ENCODE measurements around the gene GDI2. TPM values are rescaled to one million over a fixed set of nuclear protein-coding genes. Genes with fewer than 3 reads are reported as not detected.

Gene GDI2
- polyA plus RNA-seq, 1 donor (not counting 4 experiments of a cell fraction or from before 2014, with no cell fraction given): 293 TPM

- Histone ChIP-seq H3K27ac (ENCODE audit: control insufficient read depth, insufficient read depth, low read length) (no peak overlapping the region), H3K4me3 (ENCODE audit: control insufficient read depth in 2 of 3, extremely low read depth in 1 of 3, insufficient read depth in 2 of 3, low read depth in 1 of 3, low read length in 3 of 3) (no peak overlapping the region), H3K4me1 (ENCODE audit: control insufficient read depth, extremely low read depth, insufficient read depth, low read length) (no peaks in the 10 kb centered on the region), H3K79me2 (ENCODE audit: control insufficient read depth, insufficient read depth, low read length) (peaks cover 71% of the 10 kb centered on the region), H3K9ac (ENCODE audit: control insufficient read depth, extremely low read depth, insufficient read depth, low read length) (no peak overlapping the region), H4K20me1 (ENCODE audit: control insufficient read depth, extremely low read depth, insufficient read depth, low read length) (peaks cover 2% of the 10 kb centered on the region), H3K9me3 (ENCODE audit: control insufficient read depth, low read depth, low read length) (no peaks in the 10 kb centered on the region), H3K27me3 (ENCODE audit: control insufficient read depth, extremely low read depth, insufficient read depth, low read length) (no peaks in the 10 kb centered on the region), H3K9me1 (ENCODE audit: control insufficient read depth, extremely low read depth, insufficient read depth, low read length) (no peaks in the 10 kb centered on the region), H2AFZ (ENCODE audit: control insufficient read depth, low read length) (no peak overlapping the region), H3K4me2 (ENCODE audit: control insufficient read depth, extremely low read depth, insufficient read depth, low read depth, low read length) (no peak overlapping the region), H3K36me3 (ENCODE audit: control insufficient read depth in 2 of 2, extremely low read depth in 1 of 2, insufficient read depth in 2 of 2, low read length in 2 of 2) (peaks cover 7 to 11% of the 10 kb centered on the region in 2 experiments)
- dilution Hi-C loops (cut with MboI; ENCODE audit: extremely low pct_ligation_motif_present, low sequenced_read_pairs): no loop called here
- DNase-seq (ENCODE audit: low read depth, low spot score) (no peak), FAIRE-seq (no peak)
- TF ChIP-seq CTCF (optimal IDR thresholded peaks at IDR 0.05 in 1 of 3, IDR thresholded peaks at IDR 0.05 in 1 of 3, conservative IDR thresholded peaks at IDR 0.05 in 1 of 3; ENCODE audit: extremely low read depth in 1 of 3, insufficient read depth in 2 of 3, low read length in 3 of 3) (no peak), EZH2 (IDR thresholded peaks at IDR 0.05; ENCODE audit: low read length) (no peak)
Observed at GRCh38 chr10:5783300-5783699, 29.9 kb downstream of the GDI2 start.

- no peaks in the 10 kb centered on the region for H3K4me1 ChIP-seq (ENCODE audit: control insufficient read depth, extremely low read depth, insufficient read depth, low read length)
- H3K4me2 ChIP-seq (ENCODE audit: control insufficient read depth, extremely low read depth, insufficient read depth, low read depth, low read length): no peak overlapping the region
- DNase-seq (ENCODE audit: low read depth, low spot score): no peak
Observed at GRCh38 chr10:5782174-5782573, 31.1 kb downstream of the GDI2 start.

More at GRCh38 chr10:5782174-5782573, 31.1 kb downstream of the GDI2 start:
- FAIRE-seq: no peak
- H3K9me3 ChIP-seq (ENCODE audit: control insufficient read depth, low read depth, low read length): no peaks in the 10 kb centered on the region
- H3K79me2 ChIP-seq (ENCODE audit: control insufficient read depth, insufficient read depth, low read length): peaks cover 73% of the 10 kb centered on the region
- no peak overlapping the region for H3K9ac ChIP-seq (ENCODE audit: control insufficient read depth, extremely low read depth, insufficient read depth, low read length)
- H3K27ac ChIP-seq (ENCODE audit: control insufficient read depth, insufficient read depth, low read length): no peak overlapping the region
- no peaks in the 10 kb centered on the region for H3K27me3 ChIP-seq (ENCODE audit: control insufficient read depth, extremely low read depth, insufficient read depth, low read length)
- no peak overlapping the region for H3K4me3 ChIP-seq (ENCODE audit: control insufficient read depth in 2 of 3, extremely low read depth in 1 of 3, insufficient read depth in 2 of 3, low read depth in 1 of 3, low read length in 3 of 3)
- dilution Hi-C loops (cut with MboI; ENCODE audit: extremely low pct_ligation_motif_present, low sequenced_read_pairs): no loop called here
- H4K20me1 ChIP-seq (ENCODE audit: control insufficient read depth, extremely low read depth, insufficient read depth, low read length): peaks cover 6% of the 10 kb centered on the region
- no peaks in the 10 kb centered on the region for H3K9me1 ChIP-seq (ENCODE audit: control insufficient read depth, extremely low read depth, insufficient read depth, low read length)
- peaks cover 4 to 6% of the 10 kb centered on the region in 2 experiments for H3K36me3 ChIP-seq (ENCODE audit: control insufficient read depth in 2 of 2, extremely low read depth in 1 of 2, insufficient read depth in 2 of 2, low read length in 2 of 2)
- no peak overlapping the region for H2AFZ ChIP-seq (ENCODE audit: control insufficient read depth, low read length)
- TF ChIP-seq CTCF (optimal IDR thresholded peaks at IDR 0.05 in 1 of 3, IDR thresholded peaks at IDR 0.05 in 1 of 3, conservative IDR thresholded peaks at IDR 0.05 in 1 of 3; ENCODE audit: extremely low read depth in 1 of 3, insufficient read depth in 2 of 3, low read length in 3 of 3): no peak
- TF ChIP-seq EZH2 (IDR thresholded peaks at IDR 0.05; ENCODE audit: low read length): no peak

Data from keratinocyte (primary cell).